Measurements from ENCODE around the gene MED25. TPM values are rescaled to one million over a fixed set of nuclear protein-coding genes. Genes with fewer than 3 reads are reported as not detected.
A peak's percentile ranks its signal among the peaks of the same experiment; 100 is the strongest.

Gene MED25
- polyA plus RNA-seq, 1 donor from 2014 or later = 54.7 TPM

GRCh38 chr19:49788857-49789256 lies 29.2 kb upstream of the MED25 start:
- Mint-ChIP-seq H3K27me3 (no peaks in the 10 kb centered on the region), H3K9me3 (no peaks in the 10 kb centered on the region), H3K27ac (no peak overlapping the region), H3K36me3 (peaks cover 5% of the 10 kb centered on the region), H3K4me3 (no peak overlapping the region), H3K4me1 (peaks cover 0 to 1% (median under 1%) of the 10 kb centered on the region in 3 donors)

- Mint-ChIP-seq H3K27ac (peak overlapping the region in 1 of 3 donors; percentile 96), H3K4me3 (no peak overlapping the region), H3K27me3 (no peaks in the 10 kb centered on the region), H3K9me3 (no peaks in the 10 kb centered on the region), H3K4me1 (peaks cover 0 to 1% (median 0%) of the 10 kb centered on the region in 3 donors), H3K36me3 (peaks cover 5% of the 10 kb centered on the region)
Observed at GRCh38 chr19:49790866-49791265, 27.2 kb upstream of the MED25 start.

DNA sequence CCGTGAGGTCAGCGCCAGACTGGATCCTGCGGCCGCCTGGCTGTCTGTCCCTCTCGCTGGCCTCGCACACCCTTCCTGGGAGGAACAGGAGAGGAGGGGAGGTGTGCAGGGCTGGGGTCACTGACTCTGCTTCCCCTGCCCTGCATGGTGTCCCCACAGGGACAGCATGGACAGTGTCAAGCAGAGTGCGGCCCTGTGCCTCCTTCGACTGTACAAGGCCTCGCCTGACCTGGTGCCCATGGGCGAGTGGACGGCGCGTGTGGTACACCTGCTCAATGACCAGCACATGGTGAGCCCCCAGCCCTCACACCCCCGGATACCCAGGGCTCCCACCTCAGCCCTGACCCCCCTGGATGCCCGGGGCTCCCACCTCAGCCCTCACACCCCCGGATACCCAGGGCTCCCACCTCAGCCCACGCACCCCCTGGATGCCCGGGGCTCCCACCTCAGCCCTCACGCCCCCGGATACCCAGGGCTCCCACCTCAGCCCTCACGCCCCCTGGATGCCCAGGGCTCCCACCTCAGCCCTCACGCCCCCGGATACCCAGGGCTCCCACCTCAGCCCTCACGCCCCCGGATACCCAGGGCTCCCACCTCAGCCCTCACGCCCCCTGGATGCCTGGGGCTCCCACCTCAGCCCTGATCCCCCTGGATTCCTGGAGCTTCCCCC lies 26.2 kb upstream of the MED25 start:
- no peak overlapping the region for H3K27ac Mint-ChIP-seq
- H3K36me3 Mint-ChIP-seq = peaks cover 5% of the 10 kb centered on the region
- H3K9me3 Mint-ChIP-seq = no peaks in the 10 kb centered on the region
- no peak overlapping the region for H3K4me3 Mint-ChIP-seq
- no peaks in the 10 kb centered on the region for H3K27me3 Mint-ChIP-seq
- peaks cover 0 to 1% (median 0%) of the 10 kb centered on the region in 3 donors for H3K4me1 Mint-ChIP-seq

- H3K4me3 Mint-ChIP-seq = no peak overlapping the region
- H3K4me1 Mint-ChIP-seq = peaks cover 0 to 1% (median 0%) of the 10 kb centered on the region in 3 donors
- H3K27ac Mint-ChIP-seq = no peak overlapping the region
- no peaks in the 10 kb centered on the region for H3K27me3 Mint-ChIP-seq
- H3K9me3 Mint-ChIP-seq = no peaks in the 10 kb centered on the region
- H3K36me3 Mint-ChIP-seq = peaks cover 5% of the 10 kb centered on the region
Observed at GRCh38 chr19:49792829-49793560, 25.1 kb upstream of the MED25 start.

- Mint-ChIP-seq H3K27me3 (no peaks in the 10 kb centered on the region), H3K27ac (no peak overlapping the region), H3K4me3 (no peak overlapping the region), H3K9me3 (no peaks in the 10 kb centered on the region), H3K4me1 (peaks cover 0 to 1% (median 0%) of the 10 kb centered on the region in 3 donors), H3K36me3 (peaks cover 3% of the 10 kb centered on the region)
Observed at GRCh38 chr19:49793561-49793840, 24.6 kb upstream of the MED25 start.

GRCh38 chr19:49795615-49796014 lies 22.5 kb upstream of the MED25 start:
- Mint-ChIP-seq H3K36me3 (peaks cover 2% of the 10 kb centered on the region), H3K27ac (no peak overlapping the region), H3K4me1 (peaks cover 0 to 1% (median 0%) of the 10 kb centered on the region in 3 donors), H3K4me3 (no peak overlapping the region), H3K9me3 (no peaks in the 10 kb centered on the region), H3K27me3 (no peaks in the 10 kb centered on the region)

DNA sequence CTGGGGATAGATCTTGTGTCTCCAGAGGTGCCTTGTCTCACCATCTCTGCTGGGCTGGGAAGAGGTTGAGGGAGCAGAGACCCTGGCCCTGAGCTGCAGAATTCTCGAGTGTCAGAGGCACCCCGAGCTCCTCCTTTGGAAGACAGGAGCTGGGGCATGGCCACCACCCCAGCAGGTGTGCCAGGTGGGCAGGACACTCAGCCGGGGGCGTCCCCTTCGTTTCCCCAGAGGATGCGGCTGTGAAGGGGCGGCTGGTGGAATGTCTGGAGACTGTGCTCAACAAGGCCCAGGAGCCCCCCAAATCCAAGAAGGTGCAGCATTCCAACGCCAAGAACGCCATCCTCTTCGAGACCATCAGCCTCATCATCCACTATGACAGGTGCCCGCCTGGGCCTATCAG lies 19.5 kb upstream of the MED25 start:
- no peaks in the 10 kb centered on the region for H3K4me1 Mint-ChIP-seq
- no peak overlapping the region for H3K27ac Mint-ChIP-seq
- no peak overlapping the region for H3K4me3 Mint-ChIP-seq
- no peaks in the 10 kb centered on the region for H3K9me3 Mint-ChIP-seq
- H3K36me3 Mint-ChIP-seq = peaks cover 2% of the 10 kb centered on the region
- H3K27me3 Mint-ChIP-seq = no peaks in the 10 kb centered on the region

DNA sequence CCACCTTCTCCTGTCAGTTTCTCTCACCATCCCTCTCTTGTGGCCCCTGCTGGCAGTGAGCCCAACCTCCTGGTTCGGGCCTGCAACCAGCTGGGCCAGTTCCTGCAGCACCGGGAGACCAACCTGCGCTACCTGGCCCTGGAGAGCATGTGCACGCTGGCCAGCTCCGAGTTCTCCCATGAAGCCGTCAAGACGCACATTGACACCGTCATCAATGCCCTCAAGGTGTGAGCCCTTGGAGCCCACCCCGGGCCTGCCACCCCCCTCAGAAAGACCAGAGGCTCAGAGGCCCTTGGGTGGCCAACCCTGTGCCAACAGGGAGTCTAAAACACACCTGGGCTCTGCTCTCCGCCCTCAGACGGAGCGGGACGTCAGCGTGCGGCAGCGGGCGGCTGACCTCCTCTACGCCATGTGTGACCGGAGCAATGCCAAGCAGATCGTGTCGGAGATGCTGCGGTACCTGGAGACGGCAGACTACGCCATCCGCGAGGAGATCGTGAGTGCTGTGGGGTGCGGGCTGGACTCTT lies 18.8 kb upstream of the MED25 start:
- H3K36me3 Mint-ChIP-seq = peaks cover 3% of the 10 kb centered on the region
- H3K4me3 Mint-ChIP-seq = peak overlapping the region in 1 of 4 donors; percentile 51
- H3K9me3 Mint-ChIP-seq = no peaks in the 10 kb centered on the region
- no peaks in the 10 kb centered on the region for H3K27me3 Mint-ChIP-seq
- no peak overlapping the region for H3K27ac Mint-ChIP-seq
- H3K4me1 Mint-ChIP-seq = no peaks in the 10 kb centered on the region

DNA sequence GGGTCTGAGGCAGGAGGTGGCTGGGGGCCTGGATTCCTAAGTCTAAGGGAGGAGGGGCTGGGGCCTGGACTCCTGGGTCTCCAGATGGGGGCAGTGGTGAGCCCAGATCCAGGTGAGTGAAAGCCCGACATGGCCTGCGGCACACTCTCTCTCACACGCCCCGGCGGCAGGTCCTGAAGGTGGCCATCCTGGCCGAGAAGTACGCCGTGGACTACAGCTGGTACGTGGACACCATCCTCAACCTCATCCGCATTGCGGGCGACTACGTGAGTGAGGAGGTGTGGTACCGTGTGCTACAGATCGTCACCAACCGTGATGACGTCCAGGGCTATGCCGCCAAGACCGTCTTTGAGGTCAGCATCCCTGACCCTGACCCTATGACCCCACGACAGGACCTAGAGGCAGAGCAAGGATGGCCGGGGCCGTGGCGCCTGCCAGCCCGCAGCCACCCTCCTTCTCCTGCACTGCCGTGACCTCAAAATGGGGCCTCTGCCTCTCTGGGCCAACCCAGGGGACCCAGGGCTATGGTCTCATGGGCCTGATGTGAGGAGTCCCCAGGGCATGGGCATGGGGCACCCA lies 18.2 kb upstream of the MED25 start:
- Mint-ChIP-seq H3K9me3 (no peaks in the 10 kb centered on the region), H3K27ac (no peak overlapping the region), H3K36me3 (peaks cover 3% of the 10 kb centered on the region), H3K27me3 (no peaks in the 10 kb centered on the region), H3K4me1 (no peaks in the 10 kb centered on the region), H3K4me3 (no peak overlapping the region)

- no peaks in the 10 kb centered on the region for H3K4me1 Mint-ChIP-seq
- no peaks in the 10 kb centered on the region for H3K9me3 Mint-ChIP-seq
- peaks cover 3% of the 10 kb centered on the region for H3K36me3 Mint-ChIP-seq
- H3K27me3 Mint-ChIP-seq = no peaks in the 10 kb centered on the region
- no peak overlapping the region for H3K27ac Mint-ChIP-seq
- no peak overlapping the region for H3K4me3 Mint-ChIP-seq
Observed at GRCh38 chr19:49800771-49801170, 17.3 kb upstream of the MED25 start.

- Mint-ChIP-seq H3K36me3 (peaks cover 5% of the 10 kb centered on the region), H3K4me1 (no peaks in the 10 kb centered on the region), H3K9me3 (no peaks in the 10 kb centered on the region), H3K27me3 (no peaks in the 10 kb centered on the region), H3K4me3 (no peak overlapping the region), H3K27ac (no peak overlapping the region)
Observed at GRCh38 chr19:49801401-49801888, 16.6 kb upstream of the MED25 start.

DNA sequence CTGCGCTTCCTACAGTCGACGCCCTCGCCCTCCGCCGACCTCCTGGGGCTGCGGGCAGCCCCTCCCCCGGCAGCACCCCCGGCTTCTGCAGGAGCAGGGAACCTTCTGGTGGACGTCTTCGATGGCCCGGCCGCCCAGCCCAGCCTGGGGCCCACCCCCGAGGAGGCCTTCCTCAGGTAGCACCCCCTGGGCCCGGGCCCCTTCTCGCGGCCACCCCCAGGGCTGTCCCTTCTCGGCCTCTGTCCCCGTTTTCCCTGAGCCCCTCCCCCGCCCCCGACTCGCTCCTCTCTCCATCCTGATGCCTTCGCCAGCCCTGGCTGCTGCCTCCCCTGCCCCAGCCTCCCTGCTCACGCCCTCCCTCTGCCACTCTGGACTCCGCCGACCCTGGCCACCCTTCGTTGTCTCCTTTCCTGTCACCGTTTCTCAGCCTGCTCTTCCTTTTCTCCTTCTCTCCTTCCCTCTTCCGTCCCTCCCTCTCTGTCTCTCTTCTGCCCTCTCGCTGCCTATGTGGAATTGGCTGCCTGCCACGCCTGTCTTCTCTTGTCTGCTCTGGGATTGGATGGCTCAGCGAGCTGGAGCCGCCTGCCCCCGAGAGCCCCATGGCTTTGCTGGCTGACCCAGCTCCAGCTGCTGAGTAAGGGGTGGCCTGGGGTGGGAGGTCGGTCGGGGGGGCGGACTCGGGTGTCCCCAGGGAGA lies 16.0 kb upstream of the MED25 start:
- Mint-ChIP-seq H3K9me3 (no peaks in the 10 kb centered on the region), H3K4me3 (no peak overlapping the region)

DNA sequence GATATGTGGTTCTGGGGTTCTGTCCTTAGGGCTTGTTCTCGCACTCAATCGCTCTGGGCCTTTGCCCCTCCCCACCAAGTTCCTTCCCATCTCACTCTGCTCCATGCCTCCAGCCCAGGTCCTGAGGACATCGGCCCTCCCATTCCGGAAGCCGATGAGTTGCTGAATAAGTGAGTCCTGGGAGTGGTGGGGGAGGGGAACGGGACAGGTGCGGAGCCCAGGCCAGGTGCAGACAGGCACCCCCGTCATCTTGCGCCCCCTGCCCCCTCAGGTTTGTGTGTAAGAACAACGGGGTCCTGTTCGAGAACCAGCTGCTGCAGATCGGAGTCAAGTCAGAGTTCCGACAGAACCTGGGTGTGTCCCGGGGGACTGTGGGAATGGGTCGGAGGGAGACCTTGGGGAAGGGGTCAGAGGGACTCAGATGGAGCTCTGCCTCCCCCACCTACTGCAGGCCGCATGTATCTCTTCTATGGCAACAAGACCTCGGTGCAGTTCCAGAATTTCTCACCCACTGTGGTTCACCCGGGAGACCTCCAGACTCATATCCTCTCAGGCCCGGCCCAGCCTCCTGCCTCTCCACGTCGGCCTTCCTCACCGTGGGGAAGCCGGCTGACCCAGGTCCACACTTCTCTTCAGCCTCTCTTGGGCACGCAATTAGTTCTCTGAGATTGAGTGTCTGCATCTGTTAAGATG lies 15.1 kb upstream of the MED25 start:
- Mint-ChIP-seq H3K27ac (peak overlapping the region in 1 of 3 donors; percentile 50), H3K9me3 (no peaks in the 10 kb centered on the region), H3K36me3 (peaks cover 5% of the 10 kb centered on the region), H3K4me3 (no peak overlapping the region), H3K27me3 (no peaks in the 10 kb centered on the region), H3K4me1 (peaks cover 3 to 9% (median 7%) of the 10 kb centered on the region in 3 donors)

More for the DNA sequence above, 16.0 kb upstream of the MED25 start:
- Mint-ChIP-seq H3K27ac (no peak overlapping the region), H3K36me3 (peaks cover 5% of the 10 kb centered on the region), H3K4me1 (peaks cover 0 to under 1% (median 0%) of the 10 kb centered on the region in 3 donors), H3K27me3 (no peaks in the 10 kb centered on the region)

DNA sequence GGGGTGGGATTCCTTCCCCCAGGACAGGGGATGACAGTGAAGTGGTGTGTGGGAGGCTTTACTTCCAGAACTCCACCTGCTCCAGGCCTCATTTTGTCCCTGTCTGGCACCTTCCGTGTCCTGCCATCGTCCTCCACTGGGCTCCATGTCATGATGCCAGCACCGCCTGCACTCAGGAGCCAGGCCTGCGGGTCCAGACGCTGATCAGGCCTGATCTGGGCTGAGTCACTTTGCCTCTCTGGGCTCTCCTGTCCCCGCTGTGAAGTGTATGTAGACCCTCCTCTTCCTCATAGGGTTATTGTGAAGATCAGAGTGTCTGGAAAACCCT lies 14.6 kb upstream of the MED25 start:
- no peaks in the 10 kb centered on the region for H3K9me3 Mint-ChIP-seq
- no peaks in the 10 kb centered on the region for H3K27me3 Mint-ChIP-seq
- H3K27ac Mint-ChIP-seq = peak overlapping the region in 1 of 3 donors; percentile 50
- no peak overlapping the region for H3K4me3 Mint-ChIP-seq
- peaks cover 5% of the 10 kb centered on the region for H3K36me3 Mint-ChIP-seq
- peaks cover 3 to 10% (median 10%) of the 10 kb centered on the region in 3 donors for H3K4me1 Mint-ChIP-seq

Measured in IgD-negative memory B cell (primary cell).